ENCODE measurements around the gene CDK14.
"Not testable (repeated sequence)": the region's sequence is repeated elsewhere in the genome, so short reads cannot be mapped to it uniquely, and the experiment has no call there.

Gene CDK14

DNA sequence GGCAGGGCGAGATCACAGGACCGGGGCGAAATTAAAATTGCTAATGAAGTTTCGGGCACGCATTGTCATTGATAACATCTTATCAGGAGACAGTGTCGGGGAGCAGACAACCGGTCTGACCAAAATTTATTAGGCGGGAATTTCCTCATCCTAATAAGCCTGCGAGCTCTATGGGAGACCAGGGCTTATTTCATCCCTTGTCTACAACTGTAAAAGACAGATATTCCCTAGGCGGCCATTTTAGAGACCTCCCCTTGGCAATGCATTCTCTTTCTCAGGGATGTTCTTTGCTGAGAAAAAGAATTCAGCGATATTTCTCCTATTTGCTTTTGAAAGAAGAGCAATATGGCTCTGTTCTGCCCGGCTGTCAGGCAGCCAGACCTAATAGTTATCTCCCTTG is 198.1 kb downstream of the CDK14 start:
- in situ Hi-C loops (cut with HindIII; ENCODE audit: low pct_ligation_motif_present, low pct_unique_long_range_greater_than_20kb, low sequenced_read_pairs); DNase-seq: not testable (repeated sequence)

DNA sequence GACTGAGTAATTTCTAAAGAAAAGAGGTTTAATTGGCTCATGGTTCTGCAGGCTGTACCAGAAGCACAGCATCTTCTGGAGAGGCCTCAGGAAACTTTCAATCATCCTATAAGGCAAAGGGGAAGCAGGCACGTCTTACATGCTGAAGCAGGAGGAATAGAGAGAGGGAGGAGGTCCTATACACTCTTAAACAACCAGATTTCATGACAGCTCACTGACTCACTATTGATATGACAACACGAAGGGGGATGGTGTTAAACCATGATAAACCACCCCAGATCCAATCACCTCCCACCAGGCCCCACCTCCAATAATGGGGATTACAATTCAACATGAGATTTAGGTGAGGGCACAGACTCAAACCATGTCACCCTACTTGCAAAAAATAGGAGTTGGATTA is 201.5 kb downstream of the CDK14 start:
- DNase-seq, result no peak
- in situ Hi-C loops (cut with HindIII; ENCODE audit: low pct_ligation_motif_present, low pct_unique_long_range_greater_than_20kb, low sequenced_read_pairs), result no loop called here

DNA sequence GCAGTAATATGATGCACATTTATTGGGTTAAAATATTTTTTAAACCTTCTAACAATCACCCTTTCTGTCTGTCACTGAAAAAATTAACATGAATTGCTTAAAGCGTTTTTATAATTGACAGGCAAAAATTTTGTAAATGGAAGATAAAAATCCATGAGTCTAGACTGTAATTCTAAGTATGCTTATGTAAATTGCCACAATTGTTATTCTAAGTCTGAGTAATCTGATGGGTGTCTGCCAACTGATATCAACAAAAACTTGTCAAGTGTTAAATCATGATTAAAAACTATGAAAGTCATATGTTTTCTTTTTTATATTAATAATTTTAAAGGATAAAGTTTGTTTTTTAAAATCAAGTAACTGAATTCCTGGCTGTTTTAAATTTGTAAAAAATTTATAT is 208.2 kb downstream of the CDK14 start:
- in situ Hi-C loops (cut with HindIII; ENCODE audit: low pct_ligation_motif_present, low pct_unique_long_range_greater_than_20kb, low sequenced_read_pairs), result no loop called here
- no peak for DNase-seq

DNA sequence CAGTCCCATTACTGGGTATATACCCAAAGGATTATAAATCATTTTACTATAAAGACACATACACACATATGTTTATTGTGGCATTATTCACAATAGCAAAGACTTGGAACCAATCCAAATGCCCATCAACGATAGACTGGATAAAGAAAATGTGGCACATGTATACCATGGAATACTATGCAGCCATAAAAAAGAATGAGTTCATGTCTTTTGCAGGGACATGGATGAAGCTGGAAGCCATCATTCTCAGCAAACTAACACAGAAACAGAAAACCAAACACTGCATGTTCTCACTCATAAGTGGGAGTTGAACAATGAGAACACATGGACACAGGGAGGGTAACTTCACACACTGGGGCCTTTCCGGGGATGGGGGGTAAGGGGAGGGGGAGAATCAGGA is 219.4 kb downstream of the CDK14 start:
- DNase-seq; in situ Hi-C loops (cut with HindIII; ENCODE audit: low pct_ligation_motif_present, low pct_unique_long_range_greater_than_20kb, low sequenced_read_pairs): not testable (repeated sequence)

DNA sequence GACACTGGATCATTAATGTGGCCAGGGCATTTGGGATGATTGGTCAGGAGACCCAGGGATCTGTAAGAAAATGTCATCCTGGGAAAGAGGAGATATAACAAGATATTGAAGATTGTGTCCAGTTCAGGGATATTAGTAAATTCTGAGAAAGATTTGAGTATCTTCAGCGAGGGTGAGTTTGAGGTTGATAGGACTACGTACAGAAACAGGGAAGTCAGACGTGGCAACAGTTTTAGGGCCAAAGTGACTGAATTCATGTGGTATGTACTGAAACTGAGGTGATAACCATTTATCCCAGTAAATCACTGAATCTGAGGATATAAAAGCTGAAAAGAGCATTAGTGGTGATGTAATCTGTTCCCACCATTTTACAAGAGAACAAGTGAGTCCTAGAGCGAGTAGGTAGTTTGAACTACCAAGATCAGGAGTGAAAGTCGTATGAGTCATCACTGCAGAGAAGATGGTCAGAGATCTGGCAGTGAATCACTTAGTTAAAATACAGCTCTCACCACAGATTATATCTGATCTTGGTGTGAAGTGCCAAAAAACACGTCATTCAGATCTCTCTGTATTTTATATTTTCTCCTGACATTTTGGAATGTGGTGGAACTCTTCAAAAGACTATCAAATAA is 220.5 kb downstream of the CDK14 start:
- in situ Hi-C loops (cut with HindIII; ENCODE audit: low pct_ligation_motif_present, low pct_unique_long_range_greater_than_20kb, low sequenced_read_pairs), result no loop called here
- DNase-seq, result peak; percentile 98

DNA sequence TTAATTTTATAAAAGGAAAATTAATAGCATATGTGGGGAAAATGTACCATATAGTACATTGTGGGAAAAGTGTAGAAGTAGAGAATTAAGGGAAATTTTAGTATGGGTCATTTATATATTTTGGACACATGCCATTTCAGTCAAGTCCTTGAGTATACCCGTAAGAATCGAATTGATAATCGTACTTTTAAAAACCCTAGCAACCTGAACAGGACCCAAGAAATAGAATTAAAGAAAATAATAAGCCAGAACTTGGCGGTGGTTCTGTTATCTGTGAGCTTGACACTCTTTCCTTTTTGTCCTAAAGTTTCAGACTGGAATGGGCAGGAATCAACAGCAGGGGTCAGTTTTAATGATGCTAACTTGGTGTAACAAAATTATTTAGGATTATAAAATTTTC is 221.0 kb downstream of the CDK14 start:
- in situ Hi-C loops (cut with HindIII; ENCODE audit: low pct_ligation_motif_present, low pct_unique_long_range_greater_than_20kb, low sequenced_read_pairs), result no loop called here
- DNase-seq, result no peak

DNA sequence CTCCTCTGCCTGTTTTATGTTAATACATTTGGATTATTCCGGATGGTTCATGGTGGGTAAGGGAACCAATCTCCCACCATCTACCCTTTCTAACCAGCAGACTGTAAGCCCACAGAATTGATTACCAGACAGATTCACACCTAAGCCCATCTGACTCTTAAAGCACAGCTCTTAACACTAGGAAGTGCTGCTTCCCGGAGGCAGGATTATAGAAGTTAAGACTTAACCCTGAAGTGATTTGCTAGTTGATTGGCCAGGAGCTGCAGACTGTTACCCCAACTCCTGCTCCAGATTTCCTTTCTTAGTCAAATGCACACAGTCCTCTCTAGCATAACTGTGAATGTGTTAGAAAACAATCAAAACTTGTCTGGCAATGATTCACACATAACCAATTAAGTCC is 221.7 kb downstream of the CDK14 start:
- in situ Hi-C loops (cut with HindIII; ENCODE audit: low pct_ligation_motif_present, low pct_unique_long_range_greater_than_20kb, low sequenced_read_pairs), result no loop called here
- DNase-seq, result peak; percentile 44

DNA sequence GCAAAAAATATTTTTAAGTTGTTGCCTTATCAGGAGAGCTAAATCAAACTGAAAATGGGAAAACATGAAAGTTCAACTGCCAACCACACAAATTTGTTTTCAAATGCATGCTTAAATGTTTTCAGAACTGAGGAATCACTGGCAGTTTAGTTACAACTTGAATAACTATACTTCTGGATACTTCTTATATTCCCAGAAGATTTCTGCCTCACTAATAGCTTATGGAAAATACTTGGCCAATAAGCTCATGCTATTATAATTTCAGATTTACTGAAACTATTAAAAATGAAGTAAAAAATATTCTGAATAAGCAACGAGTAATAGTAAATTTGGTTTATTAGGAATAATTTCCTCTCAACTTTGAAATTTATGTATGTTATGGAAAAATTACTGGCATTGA is 222.2 kb downstream of the CDK14 start:
- in situ Hi-C loops (cut with HindIII; ENCODE audit: low pct_ligation_motif_present, low pct_unique_long_range_greater_than_20kb, low sequenced_read_pairs), result no loop called here
- no peak for DNase-seq

DNA sequence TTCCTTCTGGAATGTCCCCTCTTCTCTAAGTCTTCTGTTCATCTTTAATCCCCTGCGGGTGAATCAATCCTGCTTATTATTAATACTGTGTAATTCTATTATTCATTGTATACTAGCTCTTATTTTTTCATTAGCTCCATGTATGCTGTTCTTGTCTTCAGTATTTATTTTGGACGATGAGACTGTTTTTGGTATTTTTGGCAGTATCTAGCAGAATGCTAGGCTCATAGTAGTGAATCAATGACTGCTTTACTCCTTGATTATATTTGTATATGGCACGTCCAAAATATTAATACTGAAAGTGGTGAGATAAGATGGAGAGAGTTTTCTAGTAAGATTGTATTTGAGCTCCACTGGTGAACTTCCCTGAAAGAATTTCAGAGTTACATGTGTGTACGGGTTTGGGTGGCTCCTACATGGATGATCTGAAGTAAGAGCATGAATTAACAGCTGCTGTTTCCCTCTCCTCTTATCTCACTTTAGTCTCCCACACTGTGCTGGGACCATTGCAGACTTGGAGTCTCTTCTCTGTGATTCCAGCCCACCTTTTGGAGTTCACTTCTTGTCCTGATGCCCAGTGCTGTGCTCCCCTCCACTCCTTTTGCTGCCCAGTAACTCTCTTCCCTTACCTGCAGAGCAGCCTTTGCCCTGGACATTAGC is 226.0 kb downstream of the CDK14 start:
- no peak for DNase-seq
- in situ Hi-C loops (cut with HindIII; ENCODE audit: low pct_ligation_motif_present, low pct_unique_long_range_greater_than_20kb, low sequenced_read_pairs), result no loop called here

DNA sequence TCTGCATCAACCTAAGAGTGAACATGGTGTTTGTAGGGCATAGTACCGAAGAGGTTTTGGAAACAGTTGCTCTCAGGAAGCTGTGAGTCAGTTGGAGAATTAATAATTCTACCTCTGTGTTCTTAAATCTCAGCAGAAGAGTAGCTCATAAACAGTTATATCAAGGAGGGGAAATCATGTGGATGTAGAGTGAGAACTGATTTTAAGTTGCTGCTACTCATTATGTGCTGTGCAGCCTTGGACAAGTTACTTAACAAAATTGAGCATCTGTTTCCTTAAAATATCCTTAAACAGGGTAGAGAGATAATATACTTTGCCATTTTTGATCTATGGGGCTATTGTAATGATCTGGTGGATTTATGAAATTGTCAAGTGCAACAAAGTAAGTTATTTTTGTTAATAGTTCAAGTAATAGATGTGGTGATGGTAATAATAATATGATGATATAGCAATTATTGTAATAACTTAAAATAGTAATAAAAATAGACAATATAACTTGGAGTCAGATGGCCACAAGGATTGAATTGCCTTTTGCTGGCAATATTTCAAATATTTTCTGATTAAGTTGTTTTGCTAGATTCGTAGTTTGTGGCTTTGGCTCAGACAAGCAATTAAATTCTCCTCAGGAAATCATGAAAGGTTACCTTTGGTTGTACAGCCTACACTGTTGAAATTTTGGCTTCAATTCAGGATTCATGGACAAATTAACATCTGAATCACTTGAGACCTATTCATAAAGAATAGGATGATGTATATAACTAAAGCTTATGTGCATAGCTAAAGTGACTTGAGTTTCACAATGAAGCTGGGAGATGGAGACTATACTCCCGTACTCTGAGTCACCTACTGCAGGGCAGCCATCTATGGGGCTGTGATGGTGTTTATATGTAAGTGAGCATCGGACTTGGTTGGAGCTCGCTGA is 228.5 kb downstream of the CDK14 start:
- in situ Hi-C loops (cut with HindIII; ENCODE audit: low pct_ligation_motif_present, low pct_unique_long_range_greater_than_20kb, low sequenced_read_pairs), result no loop called here
- no peak for DNase-seq

DNA sequence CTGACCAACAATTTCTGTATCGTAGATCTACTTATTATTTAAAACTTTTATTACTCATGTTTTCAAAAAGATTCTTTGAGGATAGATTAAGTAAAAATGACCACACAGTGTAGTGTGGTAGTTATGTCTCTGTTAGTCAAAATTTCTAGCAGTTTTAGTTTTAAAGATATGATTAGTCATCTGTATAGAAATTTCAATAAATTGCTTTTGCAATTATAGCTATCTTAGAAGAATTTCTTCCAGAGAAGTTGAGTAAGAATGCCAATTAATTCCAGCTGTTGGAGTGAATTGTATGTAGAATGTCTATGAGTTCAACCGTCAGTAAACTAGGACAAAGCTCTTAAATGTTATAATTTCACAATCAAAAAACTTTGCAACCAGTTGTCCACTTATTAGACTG is 229.7 kb downstream of the CDK14 start:
- DNase-seq, result no peak
- in situ Hi-C loops (cut with HindIII; ENCODE audit: low pct_ligation_motif_present, low pct_unique_long_range_greater_than_20kb, low sequenced_read_pairs), result no loop called here

DNA sequence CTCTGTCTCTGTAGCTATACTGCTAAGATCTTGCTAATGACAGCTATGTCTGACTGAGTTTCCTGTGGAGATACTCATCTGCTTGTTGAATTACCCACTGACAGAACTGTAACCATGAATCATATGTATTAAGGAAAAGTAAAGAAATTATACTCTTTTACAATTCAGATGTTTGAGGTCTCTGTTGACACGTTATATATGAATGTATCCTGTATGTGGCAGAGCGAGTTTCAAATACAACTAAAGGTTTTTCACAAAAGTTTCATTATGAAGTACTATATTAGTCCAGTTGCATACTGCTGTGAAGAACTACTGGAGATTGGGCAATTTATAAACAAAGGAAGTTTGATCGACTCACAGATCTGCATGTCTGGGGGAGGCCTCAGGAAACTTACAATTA is 232.5 kb downstream of the CDK14 start:
- no peak for DNase-seq
- in situ Hi-C loops (cut with HindIII; ENCODE audit: low pct_ligation_motif_present, low pct_unique_long_range_greater_than_20kb, low sequenced_read_pairs), result no loop called here

DNA sequence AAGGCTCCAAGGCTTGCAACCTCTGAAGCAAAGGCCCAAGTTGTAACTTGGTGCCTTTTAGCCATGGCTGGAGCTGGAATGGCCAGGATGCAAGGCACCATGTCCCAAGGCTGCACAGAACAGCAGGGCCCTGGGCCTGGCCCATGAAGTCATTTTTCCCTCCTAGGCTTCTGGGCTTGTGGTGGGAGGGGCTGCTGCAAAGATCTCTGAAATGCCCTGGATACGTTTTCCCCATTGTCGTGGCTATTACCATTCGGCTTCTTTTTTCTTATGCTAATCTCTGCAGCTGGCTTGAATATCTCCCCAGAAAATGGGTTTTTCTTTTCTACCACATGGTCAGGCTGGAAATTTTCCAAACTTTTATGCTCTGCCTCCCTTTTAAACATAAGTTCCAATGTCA is 234.2 kb downstream of the CDK14 start:
- in situ Hi-C loops (cut with HindIII; ENCODE audit: low pct_ligation_motif_present, low pct_unique_long_range_greater_than_20kb, low sequenced_read_pairs), result no loop called here
- DNase-seq, result no peak

DNA sequence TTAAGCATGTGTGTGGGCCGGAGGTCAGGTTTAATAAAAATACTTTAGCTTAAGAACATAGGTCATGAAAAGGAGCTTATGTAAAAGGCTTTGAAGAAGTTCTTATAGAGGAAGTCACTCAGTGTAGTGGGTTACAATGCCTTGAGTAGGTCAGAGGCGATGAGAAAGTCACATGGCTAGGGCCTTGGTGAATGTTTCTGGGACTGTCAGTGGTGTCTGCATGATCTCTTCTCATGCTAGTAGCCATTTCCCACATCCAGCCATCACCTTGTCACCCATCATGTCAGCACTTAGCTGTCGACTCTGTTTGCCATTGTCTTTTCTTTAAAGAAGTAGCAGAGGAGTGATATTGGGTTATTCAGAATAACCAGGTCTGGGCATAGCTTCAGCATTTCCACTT is 236.6 kb downstream of the CDK14 start:
- in situ Hi-C loops (cut with HindIII; ENCODE audit: low pct_ligation_motif_present, low pct_unique_long_range_greater_than_20kb, low sequenced_read_pairs), result no loop called here
- DNase-seq, result no peak

DNA sequence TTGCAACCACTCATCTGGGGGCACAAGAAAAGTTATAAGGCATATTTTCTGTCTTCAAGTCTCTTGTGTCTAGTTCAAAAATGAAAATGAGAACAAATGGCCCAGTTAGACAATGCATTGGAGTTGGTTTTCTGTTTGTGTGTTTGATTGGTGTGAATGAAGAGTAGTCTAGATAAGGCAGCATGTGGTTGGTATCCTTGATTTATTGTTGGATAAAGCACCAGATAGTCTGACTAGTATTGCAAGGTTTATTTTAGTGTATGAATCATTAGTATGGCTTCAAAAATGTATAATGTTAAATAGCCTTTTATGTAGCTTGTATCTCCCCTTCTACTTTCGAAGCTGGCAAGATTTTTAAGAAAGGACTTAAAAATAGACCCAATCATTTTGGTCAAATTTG is 237.3 kb downstream of the CDK14 start:
- in situ Hi-C loops (cut with HindIII; ENCODE audit: low pct_ligation_motif_present, low pct_unique_long_range_greater_than_20kb, low sequenced_read_pairs), result no loop called here
- DNase-seq, result no peak

DNA sequence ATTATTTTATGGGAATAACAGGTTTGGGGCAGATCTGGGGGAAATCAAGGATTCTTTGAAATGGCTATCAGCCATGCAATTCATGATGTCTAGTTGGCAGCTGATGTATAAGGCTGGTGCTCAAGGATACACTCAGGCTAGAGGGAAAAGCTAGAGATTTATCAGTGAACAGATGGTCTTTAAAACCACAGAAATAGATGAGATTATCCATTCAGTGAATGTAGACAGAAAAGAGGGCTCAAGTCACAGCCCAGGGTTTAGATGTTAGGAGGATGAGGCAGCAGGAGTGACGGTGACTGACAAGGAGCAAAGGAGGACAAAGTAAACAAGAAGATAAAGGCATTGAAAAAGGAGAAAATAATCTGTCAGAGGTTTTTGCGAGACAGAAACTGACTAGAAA is 238.7 kb downstream of the CDK14 start:
- DNase-seq, result no peak
- in situ Hi-C loops (cut with HindIII; ENCODE audit: low pct_ligation_motif_present, low pct_unique_long_range_greater_than_20kb, low sequenced_read_pairs), result no loop called here

DNA sequence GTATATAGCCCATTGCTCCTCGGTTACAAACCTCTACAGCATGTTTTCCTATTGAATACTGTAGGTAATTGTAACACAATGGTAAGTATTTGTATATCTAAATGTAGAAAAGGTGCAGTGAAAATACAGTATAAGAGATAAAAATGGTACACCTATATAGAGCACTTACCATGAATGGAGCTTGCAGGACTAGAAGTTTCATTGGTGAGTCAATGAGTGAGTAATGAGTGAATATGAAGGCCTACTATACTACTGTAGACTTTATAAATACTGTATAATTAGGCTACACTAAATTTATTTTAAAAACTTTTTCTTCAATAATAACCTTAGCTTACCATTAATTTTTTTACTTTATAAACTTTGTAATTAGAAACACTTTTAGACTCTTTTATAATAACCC is 239.7 kb downstream of the CDK14 start:
- in situ Hi-C loops (cut with HindIII; ENCODE audit: low pct_ligation_motif_present, low pct_unique_long_range_greater_than_20kb, low sequenced_read_pairs), result no loop called here
- DNase-seq, result no peak

DNA sequence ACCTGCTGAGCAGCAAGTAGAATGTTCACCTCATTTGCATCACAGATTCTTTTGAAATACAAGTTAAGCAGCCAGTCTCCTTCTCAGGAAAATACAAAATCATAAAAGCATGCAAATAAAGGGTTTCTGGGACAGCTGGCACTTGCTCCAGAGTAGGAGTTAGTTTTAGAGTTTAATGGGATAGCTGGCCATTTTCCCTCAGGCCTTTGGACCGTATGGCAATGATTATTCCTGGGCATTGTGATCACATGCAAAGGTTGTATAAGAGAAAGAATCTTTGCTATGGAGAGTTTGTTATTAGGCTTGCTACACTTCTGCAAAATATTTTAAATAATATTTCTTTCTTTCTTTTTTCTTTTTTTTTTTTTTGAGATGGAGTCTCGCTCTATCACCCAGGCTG is 240.8 kb downstream of the CDK14 start:
- no peak for DNase-seq
- in situ Hi-C loops (cut with HindIII; ENCODE audit: low pct_ligation_motif_present, low pct_unique_long_range_greater_than_20kb, low sequenced_read_pairs), result no loop called here

DNA sequence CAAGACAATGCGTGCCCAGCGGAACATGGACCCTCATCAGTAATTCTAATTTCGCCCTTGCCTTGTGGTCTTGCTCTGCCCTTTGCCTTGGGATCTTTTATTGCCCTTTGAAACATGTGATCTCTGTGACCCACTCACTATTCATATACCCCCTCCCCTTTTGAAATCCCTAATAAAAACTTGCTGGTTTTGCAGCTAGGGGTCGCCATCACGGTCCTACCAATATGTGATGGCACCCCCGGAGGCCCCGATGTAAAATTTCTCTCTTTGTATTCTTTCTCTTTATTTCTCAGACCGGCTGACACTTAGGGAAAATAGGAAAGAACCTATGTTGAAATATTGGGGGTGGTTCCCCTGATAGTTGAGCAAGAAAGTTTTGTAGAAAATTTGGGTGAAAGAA is 242.7 kb downstream of the CDK14 start:
- peak; percentile 32 for DNase-seq
- in situ Hi-C loops (cut with HindIII; ENCODE audit: low pct_ligation_motif_present, low pct_unique_long_range_greater_than_20kb, low sequenced_read_pairs), result no loop called here

DNA sequence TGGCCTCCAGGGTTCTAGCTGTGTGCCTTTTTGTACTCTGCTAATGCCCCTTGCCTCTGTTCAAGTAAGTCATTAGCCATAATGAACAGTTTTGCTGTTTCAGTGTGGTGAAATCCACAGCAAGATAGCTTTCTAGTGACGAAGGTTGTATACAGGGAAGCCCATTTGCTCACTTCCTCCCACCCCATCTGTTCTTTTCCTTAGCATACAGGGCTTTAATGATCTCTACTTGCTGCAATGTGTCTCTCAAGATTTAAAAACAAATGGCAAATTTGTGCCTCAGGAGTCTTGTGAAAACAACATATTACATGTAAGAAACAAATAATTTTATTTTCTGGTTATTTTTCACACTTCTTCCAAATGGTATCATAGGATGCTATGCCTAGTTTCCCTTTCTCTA is 243.2 kb downstream of the CDK14 start:
- in situ Hi-C loops (cut with HindIII; ENCODE audit: low pct_ligation_motif_present, low pct_unique_long_range_greater_than_20kb, low sequenced_read_pairs), result no loop called here
- no peak for DNase-seq

Data from ACHN (cell line).